HepG2 (cell line): ENCODE measurements around the gene YIF1A. TPM values are rescaled to one million over a fixed set of nuclear protein-coding genes. Genes with fewer than 3 reads are reported as not detected.

ENCODE experiments used
- CC2D1A ChIP-seq: sonication (generic); formaldehyde crosslinking; IDR thresholded peaks from 2 replicates; pipeline ENCODE4 v1.8.1; 2023; ENCODE audit warnings: mild to moderate bottlenecking, missing genetic modification reagents
- CHD4 ChIP-seq: fragments of 200-600 bp; sonication (generic); IDR thresholded peaks from 2 replicates; pipeline ENCODE4 v1.7.0; 2017; ENCODE audit warnings: mild to moderate bottlenecking, low read length, borderline replicate concordance
- DR1 ChIP-seq: sonication (generic); formaldehyde crosslinking; IDR thresholded peaks from 2 replicates; pipeline ENCODE4 v1.8.0; 2021; ENCODE audit warnings: mild to moderate bottlenecking, missing genetic modification reagents, inconsistent platforms
- ELF4 ChIP-seq: sonication (generic); formaldehyde crosslinking; IDR thresholded peaks from 2 replicates; pipeline ENCODE4 v1.5.0; 2020; ENCODE audit warnings: missing genetic modification reagents, mild to moderate bottlenecking, moderate library complexity, borderline replicate concordance
- GATAD2A ChIP-seq: IDR thresholded peaks from 2 replicates; pipeline ENCODE4 v1.6.1; 2016
- HNF4G ChIP-seq, 2 experiments: sonication (generic) in 1 of 2; formaldehyde crosslinking in 1 of 2; IDR thresholded peaks; 2 replicates each; pipeline versions ENCODE4 v1.4.0 to v1.6.1; 2011 to 2020; ENCODE audit warnings: borderline replicate concordance in 2 of 2, low read depth in 2 of 2, mild to moderate bottlenecking in 2 of 2, low read length in 1 of 2, missing genetic modification reagents in 1 of 2, moderate library complexity in 1 of 2
- HNRNPK ChIP-seq: fragments of 200-400 bp; formaldehyde crosslinking; IDR thresholded peaks from 2 replicates; pipeline ENCODE4 v1.6.1; 2018; ENCODE audit warnings: low read length, low read depth, moderate library complexity, mild to moderate bottlenecking; ENCODE audit not compliant: poor library complexity, severe bottlenecking
- NFE2 ChIP-seq: sonication (generic); formaldehyde crosslinking; IDR thresholded peaks from 2 replicates; pipeline ENCODE4 v1.4.0; 2020; ENCODE audit warnings: missing genetic modification reagents
- SMAD9 ChIP-seq: sonication (generic); formaldehyde crosslinking; IDR thresholded peaks from 2 replicates; pipeline ENCODE4 v1.5.1; 2020; ENCODE audit warnings: mild to moderate bottlenecking, missing genetic modification reagents
- TGIF2 ChIP-seq: IDR thresholded peaks from 2 replicates; pipeline ENCODE4 v1.6.1; 2016; ENCODE audit warnings: control low read depth, missing compliant biosample characterization
- ZNF713 ChIP-seq: sonication (generic); formaldehyde crosslinking; IDR thresholded peaks from 2 replicates; pipeline ENCODE4 v1.4.0; 2020; ENCODE audit warnings: mild to moderate bottlenecking, missing genetic modification reagents
- ZNF761 ChIP-seq: sonication (generic); formaldehyde crosslinking; conservative IDR thresholded peaks from 2 replicates; pipeline ENCODE4 v1.4.0; 2020; ENCODE audit warnings: mild to moderate bottlenecking, missing genetic modification reagents
- ZNF766 ChIP-seq: sonication (generic); formaldehyde crosslinking; IDR thresholded peaks from 2 replicates; pipeline ENCODE4 v1.5.0; 2020; ENCODE audit warnings: missing genetic modification reagents, borderline replicate concordance
- ZNF841 ChIP-seq: sonication (generic); formaldehyde crosslinking; IDR thresholded peaks from 2 replicates; pipeline ENCODE4 v1.8.1; 2023; ENCODE audit warnings: missing genetic modification reagents, borderline replicate concordance
- ZNF891 ChIP-seq: sonication (generic); formaldehyde crosslinking; IDR thresholded peaks from 2 replicates; pipeline ENCODE4 v1.5.0; 2020; ENCODE audit warnings: mild to moderate bottlenecking, missing genetic modification reagents
- polyA plus RNA-seq, 8 experiments: library from polyadenylated mRNA; depleted of rRNA in 3 of 8; stranded (reverse) in 7 of 8; unstranded in 1 of 8; fragments of >200 nt; fragmentation: Illumina TruSeq in 4 of 8; extraction: Trizol in 4 of 8; gene quantifications; 2 replicates each; pipeline versions ENCODE4 v1.2.1 to v1.2.3, GENCODE V29; 2011 to 2016; ENCODE audit warnings: low read depth in 4 of 8, missing spikeins in 1 of 8, mixed read lengths in 1 of 8; ENCODE audit not compliant: insufficient read depth in 1 of 8
- total RNA-seq, 5 experiments: library from RNA; depleted of rRNA; stranded (reverse); fragments of >200 nt; fragmentation: Illumina TruSeq; extraction: Trizol; gene quantifications; 2 replicates each; pipeline ENCODE4 v1.2.3, GENCODE V29; 2016; ENCODE audit warnings: low read depth in 1 of 5
- TF ChIP-seq, protein P1 (sequence below): sonication (generic); formaldehyde crosslinking; IDR thresholded peaks from 2 replicates; pipeline ENCODE4 v1.5.0; 2020; ENCODE audit warnings: missing genetic modification reagents
- TF ChIP-seq, protein P2 (sequence below): sonication (generic); IDR thresholded peaks from 2 replicates; pipeline ENCODE4 v1.6.1; 2016; ENCODE audit warnings: low read depth, borderline replicate concordance
- TF ChIP-seq, protein P3 (sequence below): sonication (generic); formaldehyde crosslinking; IDR thresholded peaks from 2 replicates; pipeline ENCODE4 v1.4.0; 2020; ENCODE audit warnings: mild to moderate bottlenecking, missing genetic modification reagents
- TF ChIP-seq, protein P4 (sequence below): sonication (generic); formaldehyde crosslinking; IDR thresholded peaks from 2 replicates; pipeline ENCODE4 v1.4.0; 2020; ENCODE audit warnings: missing genetic modification reagents, borderline replicate concordance
- TF ChIP-seq, protein P5 (sequence below): sonication (generic); formaldehyde crosslinking; IDR thresholded peaks from 2 replicates; pipeline ENCODE4 v1.5.0; 2020; ENCODE audit warnings: missing genetic modification reagents

The YIF1A gene
- total and polyA plus RNA-seq, 2 of the 13 experiments (the other 11 are each of a cell fraction or from before 2014, with no cell fraction given), result 133 to 145 TPM

DNA sequence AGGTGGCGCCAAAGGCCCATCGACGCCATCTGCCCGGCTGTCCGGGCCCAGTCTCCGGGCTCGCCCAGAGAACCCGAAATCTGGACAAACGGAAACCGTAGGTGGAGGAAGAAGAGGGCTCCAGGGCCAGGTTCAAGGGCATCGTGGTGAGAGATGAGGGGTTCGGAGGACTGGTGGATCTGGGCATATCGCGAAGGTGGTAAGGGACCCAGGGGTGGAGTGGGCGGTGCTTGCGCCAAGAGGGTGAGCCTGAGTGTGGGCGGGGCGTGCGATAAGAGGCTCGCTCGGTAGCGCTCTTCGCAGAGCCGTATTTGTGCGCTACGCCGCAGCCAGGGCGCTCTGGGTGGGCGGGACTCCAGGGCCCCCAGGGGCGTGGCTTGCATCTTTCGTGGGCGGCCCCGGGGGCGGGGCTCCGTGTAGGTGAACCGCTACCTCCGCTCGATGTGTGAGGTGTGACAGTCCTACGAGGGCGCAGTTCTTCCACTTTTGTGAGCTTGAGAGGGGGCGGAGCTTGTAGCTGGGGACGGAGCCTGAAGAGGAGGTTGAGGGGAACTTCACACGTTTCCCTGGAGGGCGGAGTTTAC lies 23.1 kb upstream of the YIF1A start (continued):
- TF ChIP-seq, protein P1, sequence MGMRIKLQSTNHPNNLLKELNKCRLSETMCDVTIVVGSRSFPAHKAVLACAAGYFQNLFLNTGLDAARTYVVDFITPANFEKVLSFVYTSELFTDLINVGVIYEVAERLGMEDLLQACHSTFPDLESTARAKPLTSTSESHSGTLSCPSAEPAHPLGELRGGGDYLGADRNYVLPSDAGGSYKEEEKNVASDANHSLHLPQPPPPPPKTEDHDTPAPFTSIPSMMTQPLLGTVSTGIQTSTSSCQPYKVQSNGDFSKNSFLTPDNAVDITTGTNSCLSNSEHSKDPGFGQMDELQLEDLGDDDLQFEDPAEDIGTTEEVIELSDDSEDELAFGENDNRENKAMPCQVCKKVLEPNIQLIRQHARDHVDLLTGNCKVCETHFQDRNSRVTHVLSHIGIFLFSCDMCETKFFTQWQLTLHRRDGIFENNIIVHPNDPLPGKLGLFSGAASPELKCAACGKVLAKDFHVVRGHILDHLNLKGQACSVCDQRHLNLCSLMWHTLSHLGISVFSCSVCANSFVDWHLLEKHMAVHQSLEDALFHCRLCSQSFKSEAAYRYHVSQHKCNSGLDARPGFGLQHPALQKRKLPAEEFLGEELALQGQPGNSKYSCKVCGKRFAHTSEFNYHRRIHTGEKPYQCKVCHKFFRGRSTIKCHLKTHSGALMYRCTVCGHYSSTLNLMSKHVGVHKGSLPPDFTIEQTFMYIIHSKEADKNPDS (CRISPR knock-in tag), result no peak
- TF ChIP-seq ELF4 (CRISPR knock-in tag), result no peak
- peak; percentile 54; the same call in 1 of the 2 replicates for TF ChIP-seq SMAD9 (CRISPR knock-in tag)
- TF ChIP-seq TGIF2 (CRISPR knock-in tag), result peak; percentile 74; the same call in 1 of the 2 replicates
- TF ChIP-seq, protein P2, sequence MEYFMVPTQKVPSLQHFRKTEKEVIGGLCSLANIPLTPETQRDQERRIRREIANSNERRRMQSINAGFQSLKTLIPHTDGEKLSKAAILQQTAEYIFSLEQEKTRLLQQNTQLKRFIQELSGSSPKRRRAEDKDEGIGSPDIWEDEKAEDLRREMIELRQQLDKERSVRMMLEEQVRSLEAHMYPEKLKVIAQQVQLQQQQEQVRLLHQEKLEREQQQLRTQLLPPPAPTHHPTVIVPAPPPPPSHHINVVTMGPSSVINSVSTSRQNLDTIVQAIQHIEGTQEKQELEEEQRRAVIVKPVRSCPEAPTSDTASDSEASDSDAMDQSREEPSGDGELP, result no peak
- TF ChIP-seq NFE2, result no peak
- TF ChIP-seq ZNF761, result peak; percentile 65; the same call in 1 of the 2 replicates
- no peak for TF ChIP-seq CHD4
- TF ChIP-seq ZNF841 (CRISPR knock-in tag), result no peak
- TF ChIP-seq ZNF766 (CRISPR knock-in tag), result peak; percentile 56; the same call in 1 of the 2 replicates
- TF ChIP-seq, protein P3, sequence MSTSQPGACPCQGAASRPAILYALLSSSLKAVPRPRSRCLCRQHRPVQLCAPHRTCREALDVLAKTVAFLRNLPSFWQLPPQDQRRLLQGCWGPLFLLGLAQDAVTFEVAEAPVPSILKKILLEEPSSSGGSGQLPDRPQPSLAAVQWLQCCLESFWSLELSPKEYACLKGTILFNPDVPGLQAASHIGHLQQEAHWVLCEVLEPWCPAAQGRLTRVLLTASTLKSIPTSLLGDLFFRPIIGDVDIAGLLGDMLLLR (CRISPR knock-in tag), result no peak
- no peak for TF ChIP-seq HNRNPK
- TF ChIP-seq, protein P4, sequence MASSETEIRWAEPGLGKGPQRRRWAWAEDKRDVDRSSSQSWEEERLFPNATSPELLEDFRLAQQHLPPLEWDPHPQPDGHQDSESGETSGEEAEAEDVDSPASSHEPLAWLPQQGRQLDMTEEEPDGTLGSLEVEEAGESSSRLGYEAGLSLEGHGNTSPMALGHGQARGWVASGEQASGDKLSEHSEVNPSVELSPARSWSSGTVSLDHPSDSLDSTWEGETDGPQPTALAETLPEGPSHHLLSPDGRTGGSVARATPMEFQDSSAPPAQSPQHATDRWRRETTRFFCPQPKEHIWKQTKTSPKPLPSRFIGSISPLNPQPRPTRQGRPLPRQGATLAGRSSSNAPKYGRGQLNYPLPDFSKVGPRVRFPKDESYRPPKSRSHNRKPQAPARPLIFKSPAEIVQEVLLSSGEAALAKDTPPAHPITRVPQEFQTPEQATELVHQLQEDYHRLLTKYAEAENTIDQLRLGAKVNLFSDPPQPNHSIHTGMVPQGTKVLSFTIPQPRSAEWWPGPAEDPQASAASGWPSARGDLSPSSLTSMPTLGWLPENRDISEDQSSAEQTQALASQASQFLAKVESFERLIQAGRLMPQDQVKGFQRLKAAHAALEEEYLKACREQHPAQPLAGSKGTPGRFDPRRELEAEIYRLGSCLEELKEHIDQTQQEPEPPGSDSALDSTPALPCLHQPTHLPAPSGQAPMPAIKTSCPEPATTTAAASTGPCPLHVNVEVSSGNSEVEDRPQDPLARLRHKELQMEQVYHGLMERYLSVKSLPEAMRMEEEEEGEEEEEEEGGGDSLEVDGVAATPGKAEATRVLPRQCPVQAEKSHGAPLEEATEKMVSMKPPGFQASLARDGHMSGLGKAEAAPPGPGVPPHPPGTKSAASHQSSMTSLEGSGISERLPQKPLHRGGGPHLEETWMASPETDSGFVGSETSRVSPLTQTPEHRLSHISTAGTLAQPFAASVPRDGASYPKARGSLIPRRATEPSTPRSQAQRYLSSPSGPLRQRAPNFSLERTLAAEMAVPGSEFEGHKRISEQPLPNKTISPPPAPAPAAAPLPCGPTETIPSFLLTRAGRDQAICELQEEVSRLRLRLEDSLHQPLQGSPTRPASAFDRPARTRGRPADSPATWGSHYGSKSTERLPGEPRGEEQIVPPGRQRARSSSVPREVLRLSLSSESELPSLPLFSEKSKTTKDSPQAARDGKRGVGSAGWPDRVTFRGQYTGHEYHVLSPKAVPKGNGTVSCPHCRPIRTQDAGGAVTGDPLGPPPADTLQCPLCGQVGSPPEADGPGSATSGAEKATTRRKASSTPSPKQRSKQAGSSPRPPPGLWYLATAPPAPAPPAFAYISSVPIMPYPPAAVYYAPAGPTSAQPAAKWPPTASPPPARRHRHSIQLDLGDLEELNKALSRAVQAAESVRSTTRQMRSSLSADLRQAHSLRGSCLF (CRISPR knock-in tag), result no peak
- TF ChIP-seq ZNF713 (CRISPR knock-in tag), result no peak
- TF ChIP-seq ZNF891 (CRISPR knock-in tag), result peak; percentile 59; the same call in 1 of the 2 replicates
- TF ChIP-seq, protein P5, sequence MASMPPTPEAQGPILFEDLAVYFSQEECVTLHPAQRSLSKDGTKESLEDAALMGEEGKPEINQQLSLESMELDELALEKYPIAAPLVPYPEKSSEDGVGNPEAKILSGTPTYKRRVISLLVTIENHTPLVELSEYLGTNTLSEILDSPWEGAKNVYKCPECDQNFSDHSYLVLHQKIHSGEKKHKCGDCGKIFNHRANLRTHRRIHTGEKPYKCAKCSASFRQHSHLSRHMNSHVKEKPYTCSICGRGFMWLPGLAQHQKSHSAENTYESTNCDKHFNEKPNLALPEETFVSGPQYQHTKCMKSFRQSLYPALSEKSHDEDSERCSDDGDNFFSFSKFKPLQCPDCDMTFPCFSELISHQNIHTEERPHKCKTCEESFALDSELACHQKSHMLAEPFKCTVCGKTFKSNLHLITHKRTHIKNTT (CRISPR knock-in tag), result no peak
- TF ChIP-seq DR1 (CRISPR knock-in tag), result no peak; the same call in 1 of the 2 replicates
- peak; percentile 70 for TF ChIP-seq GATAD2A (CRISPR knock-in tag)
- no peak for TF ChIP-seq HNF4G (IDR thresholded peaks at IDR 0.05; ENCODE audit: borderline replicate concordance, low read depth, low read length)
- peak; percentile 19; the same call in 1 of the 2 replicates for TF ChIP-seq HNF4G (CRISPR knock-in tag; IDR thresholded peaks at IDR 0.05; ENCODE audit: borderline replicate concordance, low read depth)
- TF ChIP-seq CC2D1A (CRISPR knock-in tag), result no peak
